GM12801 (cell line): ENCODE results near the gene KCND3.

Experiments
- TF ChIP-seq, protein P1 (sequence below): IDR thresholded peaks from one replicate; pipeline ENCODE4 v1.5.1; 2011; ENCODE audit warnings: control low read depth; ENCODE audit not compliant: insufficient read length; ENCODE audit errors: extremely low read depth

KCND3 gene

DNA sequence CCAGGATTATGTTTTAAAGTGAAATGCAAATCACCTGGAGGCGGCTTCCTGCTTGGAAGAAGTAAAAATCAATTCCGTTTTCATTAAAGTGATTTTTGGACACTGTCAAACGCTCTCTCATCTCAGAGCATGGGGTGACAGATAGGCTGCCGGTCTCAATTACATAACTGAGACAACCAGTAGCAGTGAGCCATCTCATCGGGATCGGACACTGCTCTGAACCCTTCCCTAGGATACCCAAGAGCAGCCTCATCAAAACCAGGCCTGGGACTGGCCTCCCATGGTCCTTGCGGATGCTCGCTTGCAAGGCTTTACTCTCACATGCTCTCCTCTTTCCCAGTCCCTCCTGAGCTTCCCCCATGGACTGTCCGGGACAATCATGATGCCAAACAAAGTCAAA, 12.1 kb downstream of the KCND3 start:
- TF ChIP-seq, protein P1, sequence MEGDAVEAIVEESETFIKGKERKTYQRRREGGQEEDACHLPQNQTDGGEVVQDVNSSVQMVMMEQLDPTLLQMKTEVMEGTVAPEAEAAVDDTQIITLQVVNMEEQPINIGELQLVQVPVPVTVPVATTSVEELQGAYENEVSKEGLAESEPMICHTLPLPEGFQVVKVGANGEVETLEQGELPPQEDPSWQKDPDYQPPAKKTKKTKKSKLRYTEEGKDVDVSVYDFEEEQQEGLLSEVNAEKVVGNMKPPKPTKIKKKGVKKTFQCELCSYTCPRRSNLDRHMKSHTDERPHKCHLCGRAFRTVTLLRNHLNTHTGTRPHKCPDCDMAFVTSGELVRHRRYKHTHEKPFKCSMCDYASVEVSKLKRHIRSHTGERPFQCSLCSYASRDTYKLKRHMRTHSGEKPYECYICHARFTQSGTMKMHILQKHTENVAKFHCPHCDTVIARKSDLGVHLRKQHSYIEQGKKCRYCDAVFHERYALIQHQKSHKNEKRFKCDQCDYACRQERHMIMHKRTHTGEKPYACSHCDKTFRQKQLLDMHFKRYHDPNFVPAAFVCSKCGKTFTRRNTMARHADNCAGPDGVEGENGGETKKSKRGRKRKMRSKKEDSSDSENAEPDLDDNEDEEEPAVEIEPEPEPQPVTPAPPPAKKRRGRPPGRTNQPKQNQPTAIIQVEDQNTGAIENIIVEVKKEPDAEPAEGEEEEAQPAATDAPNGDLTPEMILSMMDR: no peak

DNA sequence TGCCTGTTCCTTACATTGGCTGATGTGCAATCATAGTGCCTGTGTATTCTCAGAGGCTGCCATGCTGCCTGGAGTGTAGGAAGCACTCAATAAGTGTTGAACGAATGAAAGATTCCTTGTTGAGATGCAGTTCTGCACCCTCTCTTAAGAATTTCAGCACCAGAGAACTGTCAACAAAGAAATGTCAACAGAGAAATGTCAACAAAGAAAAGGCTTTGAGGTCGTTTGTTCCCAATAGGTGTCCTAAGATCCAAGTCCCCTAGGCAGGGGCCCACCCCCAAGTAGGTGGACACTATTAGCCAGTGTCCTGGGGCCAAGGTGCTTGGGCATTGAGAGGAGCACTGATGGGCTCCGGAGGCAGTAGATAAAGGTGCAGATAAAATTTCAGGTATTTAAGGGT, 12.6 kb downstream of the KCND3 start:
- TF ChIP-seq, protein P1: no peak

DNA sequence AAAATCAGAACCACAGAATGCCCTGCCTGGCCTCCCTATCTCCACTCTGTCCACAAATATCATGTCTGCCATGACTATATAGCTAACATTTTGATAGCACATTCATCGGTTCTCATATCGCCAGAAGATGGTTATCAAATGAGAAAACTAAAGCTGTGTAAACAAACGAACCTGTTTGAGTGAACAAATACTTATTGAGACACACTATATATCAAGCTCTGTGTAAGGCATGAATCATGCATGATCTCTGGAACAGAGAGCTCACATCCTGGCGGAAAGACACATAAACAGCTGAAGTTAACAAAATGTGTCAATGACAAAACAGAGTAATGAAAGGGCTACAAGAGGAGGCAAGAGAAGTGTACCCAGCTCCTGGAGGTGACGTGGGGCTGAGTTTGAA, 13.1 kb downstream of the KCND3 start:
- TF ChIP-seq, protein P1: no peak

DNA sequence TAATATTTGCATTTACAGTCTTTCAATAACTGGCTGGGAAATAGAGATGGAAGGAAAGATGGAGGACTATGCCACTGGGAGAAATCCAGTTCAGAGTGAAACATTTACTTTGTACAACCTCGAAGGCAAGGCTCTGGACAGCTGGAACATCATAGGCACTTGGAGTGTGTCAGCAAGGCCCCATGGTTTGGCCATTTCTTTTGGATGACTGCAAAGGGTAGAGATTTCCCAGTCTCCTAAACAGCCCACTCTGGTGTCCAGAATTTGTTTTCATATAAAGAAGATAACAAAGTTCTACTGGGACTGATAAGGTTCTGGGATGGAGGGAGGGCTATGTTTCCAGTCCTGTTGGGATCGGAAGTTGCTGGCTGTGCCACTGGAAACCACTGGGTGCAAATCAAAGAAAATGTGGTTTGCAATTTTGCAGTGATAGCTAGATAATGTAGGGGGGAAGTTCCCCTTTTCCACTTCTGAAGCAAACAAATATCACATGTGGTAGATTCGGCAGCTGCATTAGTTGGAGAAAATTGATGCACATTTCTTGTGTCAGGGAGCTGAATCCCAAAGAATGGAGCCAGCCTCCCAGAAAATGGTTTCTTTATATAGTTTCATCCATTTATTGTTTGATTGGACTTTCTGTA, 16.2 kb downstream of the KCND3 start:
- TF ChIP-seq, protein P1: no peak

DNA sequence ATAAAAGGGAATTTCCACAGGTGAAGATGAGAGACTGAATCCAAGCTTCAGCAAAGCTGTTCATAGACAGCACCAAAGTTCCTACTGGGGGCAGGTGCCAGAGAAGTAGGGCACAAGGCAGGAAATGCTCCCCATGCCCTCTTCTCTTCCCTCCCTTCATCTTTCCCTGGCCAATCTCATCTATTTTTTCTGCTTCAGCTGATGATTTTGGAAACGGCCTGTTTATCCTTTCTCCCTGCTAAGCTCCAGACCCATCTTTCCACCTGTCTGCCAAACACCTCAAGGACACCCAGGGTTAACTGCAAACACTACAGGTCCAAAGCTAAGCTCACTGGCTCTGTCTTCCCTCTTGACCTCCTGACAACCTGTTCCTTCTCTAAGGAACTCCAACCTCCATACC, 18.1 kb downstream of the KCND3 start:
- TF ChIP-seq, protein P1: no peak

DNA sequence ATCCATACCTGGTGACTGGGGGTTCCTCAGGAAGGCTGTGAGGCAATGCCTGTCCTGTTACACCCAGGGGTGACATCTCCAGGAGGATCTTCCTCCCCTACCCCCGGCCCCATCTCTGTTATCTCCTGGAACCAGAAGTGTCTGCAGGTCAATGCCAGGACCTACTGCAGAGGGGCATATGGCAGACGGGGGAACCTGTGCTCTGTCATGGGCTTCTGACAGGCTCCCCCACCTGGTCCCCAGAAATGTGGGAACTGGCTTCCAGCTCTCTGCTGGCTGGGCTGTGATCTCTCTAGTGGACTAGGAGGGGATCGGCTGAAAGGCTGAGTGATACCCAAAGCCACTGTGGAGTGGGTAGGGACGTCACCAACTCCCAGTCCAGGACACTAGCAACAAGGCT, 21.0 kb downstream of the KCND3 start:
- TF ChIP-seq, protein P1: no peak

DNA sequence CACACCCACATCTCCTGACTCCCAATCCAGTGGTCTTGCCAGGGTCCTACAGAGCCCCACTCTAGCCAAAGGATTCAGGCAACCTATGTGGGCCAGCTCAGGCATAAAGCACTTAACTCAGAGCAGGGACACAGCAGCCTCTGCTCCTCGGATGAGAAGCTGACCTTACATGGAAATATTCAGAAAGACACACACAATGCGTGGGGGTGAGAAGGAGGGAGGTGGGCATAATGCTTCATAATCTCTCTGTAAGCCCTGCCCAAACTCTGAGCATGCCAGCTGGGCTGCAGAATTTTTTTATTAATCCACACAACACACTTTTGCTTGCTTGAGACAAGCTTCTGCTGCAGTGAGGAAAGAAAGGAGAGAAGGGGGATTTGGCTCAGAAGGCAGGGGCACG, 21.6 kb downstream of the KCND3 start:
- TF ChIP-seq, protein P1: no peak
